ENCODE data around the gene IL22RA1. TPM values are rescaled to one million over a fixed set of nuclear protein-coding genes. Genes with fewer than 3 reads are reported as not detected.

The IL22RA1 gene
- total RNA-seq, 6 experiments from 2014 or later = not detected

DNA sequence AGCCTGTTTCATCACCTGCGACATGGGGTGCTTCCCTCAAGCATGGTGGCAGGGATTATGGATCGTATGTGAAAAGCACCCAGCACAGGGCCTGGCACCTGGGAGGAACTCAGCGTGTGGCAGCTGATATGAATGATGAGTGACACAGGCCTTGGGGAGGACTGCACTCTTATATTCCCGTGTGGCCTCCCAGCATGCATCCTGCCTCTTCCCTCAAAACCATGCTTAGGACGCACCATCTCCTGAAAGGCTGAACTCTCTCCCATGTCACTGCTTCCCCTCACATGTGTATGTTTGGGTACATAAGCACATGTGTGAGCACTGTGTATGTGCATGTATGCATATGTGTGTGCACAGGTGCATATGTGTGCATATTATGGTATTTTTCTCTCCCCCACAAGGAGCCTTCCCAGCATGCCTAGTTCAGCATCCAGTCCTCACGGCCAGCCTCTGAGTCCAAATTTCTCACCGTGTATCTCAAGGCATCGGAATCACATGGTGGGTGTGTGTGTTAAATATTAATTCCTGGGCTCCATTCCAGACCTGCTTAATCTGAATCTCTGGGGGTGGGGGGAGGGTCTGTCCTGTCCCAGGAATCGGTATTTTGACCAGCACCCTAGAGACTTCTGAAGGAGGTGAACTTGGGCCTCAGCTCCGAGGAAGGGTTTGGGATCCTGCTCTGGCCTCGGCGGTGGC is 43.8 kb downstream of the IL22RA1 start:
- Mint-ChIP-seq H3K36me3 (ENCODE audit: low read depth) (no peaks in the 10 kb centered on the region), H3K9me3 (no peaks in the 10 kb centered on the region), H3K27ac (no peak overlapping the region), H3K4me3 (no peak overlapping the region), H3K27me3 (ENCODE audit: insufficient read depth) (peaks cover 14% of the 10 kb centered on the region), H3K4me1 (ENCODE audit: low read depth) (no peaks in the 10 kb centered on the region)
- TF ChIP-seq, protein P1, sequence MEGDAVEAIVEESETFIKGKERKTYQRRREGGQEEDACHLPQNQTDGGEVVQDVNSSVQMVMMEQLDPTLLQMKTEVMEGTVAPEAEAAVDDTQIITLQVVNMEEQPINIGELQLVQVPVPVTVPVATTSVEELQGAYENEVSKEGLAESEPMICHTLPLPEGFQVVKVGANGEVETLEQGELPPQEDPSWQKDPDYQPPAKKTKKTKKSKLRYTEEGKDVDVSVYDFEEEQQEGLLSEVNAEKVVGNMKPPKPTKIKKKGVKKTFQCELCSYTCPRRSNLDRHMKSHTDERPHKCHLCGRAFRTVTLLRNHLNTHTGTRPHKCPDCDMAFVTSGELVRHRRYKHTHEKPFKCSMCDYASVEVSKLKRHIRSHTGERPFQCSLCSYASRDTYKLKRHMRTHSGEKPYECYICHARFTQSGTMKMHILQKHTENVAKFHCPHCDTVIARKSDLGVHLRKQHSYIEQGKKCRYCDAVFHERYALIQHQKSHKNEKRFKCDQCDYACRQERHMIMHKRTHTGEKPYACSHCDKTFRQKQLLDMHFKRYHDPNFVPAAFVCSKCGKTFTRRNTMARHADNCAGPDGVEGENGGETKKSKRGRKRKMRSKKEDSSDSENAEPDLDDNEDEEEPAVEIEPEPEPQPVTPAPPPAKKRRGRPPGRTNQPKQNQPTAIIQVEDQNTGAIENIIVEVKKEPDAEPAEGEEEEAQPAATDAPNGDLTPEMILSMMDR (IDR thresholded peaks at IDR 0.05) = no peak
- DNase-seq = no peak

DNA sequence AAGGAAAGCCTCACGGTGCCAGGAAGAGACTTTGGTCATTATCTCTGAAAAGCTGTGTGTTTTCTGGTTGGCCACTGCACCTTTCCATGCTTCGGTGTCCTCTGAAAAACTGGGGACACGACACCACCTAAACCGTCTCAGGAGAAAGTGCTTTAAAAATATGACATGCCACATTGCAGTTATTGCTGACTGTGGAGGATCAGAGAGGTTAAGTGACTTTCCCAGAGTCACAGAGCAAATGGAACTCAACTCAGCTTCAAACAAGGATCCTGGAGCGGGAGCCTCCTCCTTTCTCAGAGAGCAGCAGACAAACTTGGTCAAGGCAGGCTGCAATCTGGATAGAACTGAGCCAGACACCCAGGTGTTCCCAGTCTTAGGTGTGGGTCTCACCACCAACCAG is 44.8 kb downstream of the IL22RA1 start:
- H3K27ac Mint-ChIP-seq = no peak overlapping the region
- no peaks in the 10 kb centered on the region for H3K36me3 Mint-ChIP-seq (ENCODE audit: low read depth)
- H3K27me3 Mint-ChIP-seq (ENCODE audit: insufficient read depth) = peaks cover 17% of the 10 kb centered on the region
- no peaks in the 10 kb centered on the region for H3K9me3 Mint-ChIP-seq
- no peak for DNase-seq
- TF ChIP-seq, protein P1 (IDR thresholded peaks at IDR 0.05) = no peak
- no peaks in the 10 kb centered on the region for H3K4me1 Mint-ChIP-seq (ENCODE audit: low read depth)
- H3K4me3 Mint-ChIP-seq = no peak overlapping the region

DNA sequence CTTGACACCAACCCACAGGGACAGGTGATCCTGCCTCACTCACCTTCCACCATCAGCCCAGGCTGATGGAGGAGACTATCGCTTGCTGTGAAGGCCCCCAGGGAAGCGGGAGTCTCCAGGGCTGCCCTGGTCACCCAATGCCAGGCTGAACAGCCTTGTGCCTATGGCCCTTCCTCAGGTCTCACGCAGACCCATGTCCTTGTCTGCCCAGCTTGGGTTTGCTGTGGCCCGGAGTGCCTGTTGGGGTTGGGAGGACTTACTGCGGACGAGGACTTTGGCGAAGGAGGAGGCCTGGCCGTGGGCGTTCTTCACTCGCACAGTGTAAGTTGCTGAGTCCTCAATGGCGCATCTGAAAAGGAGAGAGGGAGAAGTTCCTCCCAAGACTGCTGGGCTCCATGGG is 45.3 kb downstream of the IL22RA1 start:
- Mint-ChIP-seq H3K9me3 (no peaks in the 10 kb centered on the region), H3K36me3 (ENCODE audit: low read depth) (no peaks in the 10 kb centered on the region), H3K27ac (no peak overlapping the region)

DNA sequence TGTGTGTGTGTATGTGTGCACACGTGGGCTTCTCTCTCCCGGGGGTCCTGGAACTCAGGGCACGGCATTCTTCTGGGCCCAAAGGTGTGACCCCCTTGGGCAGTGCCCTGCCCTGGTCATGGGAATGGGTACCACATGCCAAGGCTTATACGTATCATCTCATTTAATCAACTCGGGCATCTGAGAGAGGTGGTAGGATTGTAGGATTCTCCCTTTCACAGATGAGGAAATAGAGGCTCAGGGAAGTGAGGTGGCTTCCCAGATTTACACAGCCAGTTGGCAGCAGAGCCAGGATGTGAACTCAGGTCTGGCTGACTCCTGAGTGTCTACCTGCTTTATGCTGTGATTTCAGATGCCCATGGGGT is 46.2 kb downstream of the IL22RA1 start:
- no peaks in the 10 kb centered on the region for H3K36me3 Mint-ChIP-seq (ENCODE audit: low read depth)
- peaks cover 17% of the 10 kb centered on the region for H3K27me3 Mint-ChIP-seq (ENCODE audit: insufficient read depth)
- TF ChIP-seq, protein P1 (IDR thresholded peaks at IDR 0.05) = no peak
- H3K4me3 Mint-ChIP-seq = no peak overlapping the region
- H3K9me3 Mint-ChIP-seq = no peaks in the 10 kb centered on the region
- no peaks in the 10 kb centered on the region for H3K4me1 Mint-ChIP-seq (ENCODE audit: low read depth)
- no peak for DNase-seq
- H3K27ac Mint-ChIP-seq = no peak overlapping the region

More for the DNA sequence above, 45.3 kb downstream of the IL22RA1 start:
- Mint-ChIP-seq H3K4me1 (ENCODE audit: low read depth) (no peaks in the 10 kb centered on the region), H3K4me3 (no peak overlapping the region), H3K27me3 (ENCODE audit: insufficient read depth) (peaks cover 17% of the 10 kb centered on the region)
- DNase-seq = no peak
- TF ChIP-seq, protein P1 (IDR thresholded peaks at IDR 0.05) = no peak

DNA sequence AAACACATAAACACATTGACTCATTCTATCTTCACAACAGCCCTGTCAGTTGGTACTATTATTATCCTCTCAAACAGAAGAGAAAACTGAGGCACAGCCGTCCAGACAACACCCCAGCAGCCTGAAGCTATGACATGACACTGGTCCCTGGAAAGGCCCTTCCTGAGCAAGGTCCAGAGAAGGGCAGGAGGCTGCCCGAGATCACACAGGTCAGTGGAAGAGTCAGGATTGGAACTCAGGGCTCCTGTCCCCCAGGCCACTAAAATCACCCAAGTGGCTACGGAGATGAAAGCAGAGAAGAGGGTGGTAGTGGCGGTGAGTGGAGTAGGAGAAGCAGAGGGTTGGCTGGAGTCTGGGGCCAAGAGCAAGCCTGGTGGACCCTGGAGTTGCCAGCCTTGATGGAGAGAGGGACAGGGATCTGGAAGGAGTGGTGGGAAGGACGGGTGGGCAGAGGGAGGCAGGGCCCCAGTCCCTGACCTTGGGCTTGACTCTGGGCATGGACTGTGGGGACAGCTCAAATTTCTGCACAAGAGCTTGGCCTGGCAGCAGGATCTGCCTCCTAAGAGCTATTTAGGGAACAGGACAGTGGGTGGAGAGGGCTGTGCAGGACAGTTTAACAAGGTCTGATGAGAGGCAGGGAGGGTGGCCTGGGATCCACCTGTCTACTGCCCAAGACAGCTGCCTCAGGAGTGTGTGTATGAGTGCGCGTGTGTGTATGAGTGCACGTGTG is 46.8 kb downstream of the IL22RA1 start:
- H3K36me3 Mint-ChIP-seq (ENCODE audit: low read depth) = no peaks in the 10 kb centered on the region
- TF ChIP-seq, protein P1 (IDR thresholded peaks at IDR 0.05) = no peak
- H3K9me3 Mint-ChIP-seq = no peaks in the 10 kb centered on the region
- DNase-seq = no peak
- H3K4me3 Mint-ChIP-seq = no peak overlapping the region
- no peaks in the 10 kb centered on the region for H3K4me1 Mint-ChIP-seq (ENCODE audit: low read depth)
- peaks cover 21% of the 10 kb centered on the region for H3K27me3 Mint-ChIP-seq (ENCODE audit: insufficient read depth)
- H3K27ac Mint-ChIP-seq = no peak overlapping the region

Data from HFFc6 (cell line).